ENCODE results near the gene CFAP74. TPM values are rescaled to one million over a fixed set of nuclear protein-coding genes. Genes with fewer than 3 reads are reported as not detected.

Gene CFAP74
- total RNA-seq, 1 donor from 2014 or later, result under 0.01 TPM

DNA sequence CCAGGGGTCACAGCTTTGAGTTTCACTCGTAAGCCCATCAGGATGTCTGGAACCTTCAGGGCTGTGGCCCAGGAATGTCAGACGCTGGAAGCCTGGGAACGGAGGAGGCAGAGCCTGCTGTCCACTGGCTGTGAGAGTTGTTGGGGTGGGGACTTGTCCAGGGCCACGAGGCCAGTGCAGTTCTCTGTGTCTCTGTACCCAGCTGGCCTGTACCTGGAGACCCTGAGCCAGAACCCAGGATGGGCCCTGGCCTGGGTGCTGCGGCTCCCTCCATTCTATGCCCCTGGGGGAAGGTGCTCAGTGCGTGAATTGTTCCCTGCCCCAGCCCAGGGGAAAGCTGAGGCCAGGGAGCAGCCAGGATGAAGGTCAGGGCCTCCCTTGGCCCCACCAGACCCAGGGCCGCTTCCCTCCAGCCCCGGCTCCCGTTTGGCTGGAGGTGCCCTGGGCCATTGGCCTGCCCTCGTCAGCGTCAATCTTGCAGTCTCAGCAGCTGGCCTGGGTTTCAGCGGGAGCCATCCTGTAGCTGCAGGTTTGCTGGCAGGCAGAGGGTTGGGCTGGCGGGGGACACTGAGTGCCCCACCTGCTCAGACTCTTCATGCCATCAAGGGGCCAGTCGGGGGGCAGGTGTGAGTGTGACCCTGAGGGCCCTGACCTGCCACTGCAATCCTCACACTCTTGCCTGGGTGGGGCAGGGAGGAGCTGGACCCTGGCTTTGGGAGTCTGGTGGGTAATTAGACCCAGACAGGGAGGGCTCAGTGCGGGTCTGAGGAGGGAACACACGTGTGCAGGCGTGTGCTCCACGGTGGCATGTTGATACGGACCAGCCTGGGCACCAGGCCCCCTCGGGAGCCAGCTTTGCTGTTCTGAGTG, 89.2 kb downstream of the CFAP74 start:
- peak overlapping the region; percentile 91 for H3K27ac ChIP-seq (ENCODE audit: low read depth, low read length)
- H3K36me3 ChIP-seq (ENCODE audit: control insufficient read depth in 3 of 3, insufficient read depth in 3 of 3, low read length in 3 of 3), result no peaks in the 10 kb centered on the region
- H3K9me3 ChIP-seq (ENCODE audit: control insufficient read depth in 3 of 3, low read length in 3 of 3), result no peaks in the 10 kb centered on the region
- peaks cover 0 to 5% (median 0%) of the 10 kb centered on the region in 3 donors for H3K27me3 ChIP-seq (ENCODE audit: control insufficient read depth in 3 of 3, insufficient read depth in 3 of 3, low read length in 3 of 3)
- peaks cover 52 to 63% (median 56%) of the 10 kb centered on the region in 3 donors for H3K4me1 ChIP-seq (ENCODE audit: control insufficient read depth in 3 of 3, insufficient read depth in 3 of 3, low read length in 3 of 3)
- peak overlapping the region; percentile 53 to 81 (median 72) for H3K9ac ChIP-seq (ENCODE audit: low read depth in 1 of 3, low read length in 3 of 3)
- H3K4me3 ChIP-seq (ENCODE audit: low read length in 3 of 3), result peak overlapping the region in 2 of 3 donors; percentile 29 to 65

DNA sequence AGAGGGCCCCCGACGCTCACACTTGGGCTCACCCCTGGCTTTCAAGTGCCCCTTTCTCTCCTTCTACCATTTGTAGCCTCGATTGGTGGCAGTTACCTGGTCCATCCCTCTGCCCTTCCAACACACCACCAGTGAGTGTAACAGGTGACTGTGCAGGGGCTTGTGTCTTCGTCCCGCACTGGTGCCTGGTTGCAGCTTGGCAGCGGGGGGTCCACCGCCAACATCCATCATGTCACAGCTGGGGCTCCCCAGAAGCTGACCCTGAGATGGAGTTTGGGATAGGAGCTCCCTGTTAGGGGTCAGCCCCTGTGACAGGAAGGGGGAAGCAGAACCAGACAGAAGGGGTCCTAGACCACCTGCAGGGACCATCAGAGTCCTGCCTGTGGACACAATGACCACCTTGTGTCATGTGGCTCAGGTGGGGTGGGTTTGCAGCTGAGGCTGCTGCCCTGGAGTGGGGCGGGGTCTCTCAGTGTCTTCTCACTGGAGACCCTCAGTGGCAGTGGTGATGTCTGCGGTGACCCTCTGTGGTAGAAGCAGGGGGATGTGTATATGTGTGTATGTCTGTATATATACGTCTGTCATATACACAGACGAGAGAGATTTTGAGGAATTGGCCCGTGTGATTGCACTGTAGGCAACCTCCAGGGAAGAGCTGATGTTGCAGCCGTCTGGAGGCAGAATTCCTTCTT, 92.1 kb downstream of the CFAP74 start:
- Histone ChIP-seq H3K4me1 (ENCODE audit: control insufficient read depth in 3 of 3, insufficient read depth in 3 of 3, low read length in 3 of 3) (peaks cover 38 to 60% (median 47%) of the 10 kb centered on the region in 3 donors), H3K27me3 (ENCODE audit: control insufficient read depth in 3 of 3, insufficient read depth in 3 of 3, low read length in 3 of 3) (peaks cover 0 to 5% (median 0%) of the 10 kb centered on the region in 3 donors)

GRCh38 chr1:1910651-1911331, 92.8 kb downstream of the CFAP74 start:
- Histone ChIP-seq H3K9me3 (ENCODE audit: control insufficient read depth in 3 of 3, low read length in 3 of 3) (no peaks in the 10 kb centered on the region), H3K4me3 (ENCODE audit: low read length in 3 of 3) (no peak overlapping the region), H3K4me1 (ENCODE audit: control insufficient read depth in 3 of 3, insufficient read depth in 3 of 3, low read length in 3 of 3) (peaks cover 34 to 56% (median 46%) of the 10 kb centered on the region in 3 donors), H3K27ac (ENCODE audit: low read depth, low read length) (peak overlapping the region; percentile 84), H3K27me3 (ENCODE audit: control insufficient read depth in 3 of 3, insufficient read depth in 3 of 3, low read length in 3 of 3) (peaks cover 0 to 5% (median 0%) of the 10 kb centered on the region in 3 donors), H3K9ac (ENCODE audit: low read depth in 1 of 3, low read length in 3 of 3) (no peak overlapping the region), H3K36me3 (ENCODE audit: control insufficient read depth in 3 of 3, insufficient read depth in 3 of 3, low read length in 3 of 3) (no peaks in the 10 kb centered on the region)

More for the DNA sequence above, 92.1 kb downstream of the CFAP74 start:
- Histone ChIP-seq H3K9me3 (ENCODE audit: control insufficient read depth in 3 of 3, low read length in 3 of 3) (no peaks in the 10 kb centered on the region), H3K4me3 (ENCODE audit: low read length in 3 of 3) (no peak overlapping the region), H3K9ac (ENCODE audit: low read depth in 1 of 3, low read length in 3 of 3) (no peak overlapping the region), H3K36me3 (ENCODE audit: control insufficient read depth in 3 of 3, insufficient read depth in 3 of 3, low read length in 3 of 3) (no peaks in the 10 kb centered on the region), H3K27ac (ENCODE audit: low read depth, low read length) (no peak overlapping the region)

DNA sequence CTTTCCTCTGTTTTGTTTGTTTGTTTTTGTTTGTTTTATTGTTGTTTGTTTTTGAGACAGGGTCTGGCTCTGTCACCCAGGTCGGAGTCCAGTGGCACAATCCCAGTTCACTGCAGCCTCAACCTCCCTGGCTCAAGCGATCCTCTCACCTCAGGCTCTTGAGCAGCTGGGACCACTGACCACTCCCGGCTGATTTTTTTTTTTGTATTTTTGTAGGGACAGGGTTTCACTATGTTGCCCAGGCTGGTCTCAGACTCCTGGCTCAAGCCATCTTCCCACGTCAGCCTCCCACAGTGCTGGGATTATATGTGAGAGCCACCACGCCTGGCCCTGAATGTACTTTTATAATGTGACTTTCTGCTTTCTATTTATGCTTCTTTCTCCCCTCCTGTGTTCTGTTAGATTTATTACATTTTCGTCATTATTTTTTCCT, 93.5 kb downstream of the CFAP74 start:
- peak overlapping the region in 2 of 3 donors; percentile 24 to 74 for H3K9ac ChIP-seq (ENCODE audit: low read depth in 1 of 3, low read length in 3 of 3)
- H3K4me3 ChIP-seq (ENCODE audit: low read length in 3 of 3), result peak overlapping the region in 2 of 3 donors; percentile 60 to 65
- peak overlapping the region; percentile 84 for H3K27ac ChIP-seq (ENCODE audit: low read depth, low read length)
- peaks cover 27 to 49% (median 38%) of the 10 kb centered on the region in 3 donors for H3K4me1 ChIP-seq (ENCODE audit: control insufficient read depth in 3 of 3, insufficient read depth in 3 of 3, low read length in 3 of 3)
- no peaks in the 10 kb centered on the region for H3K9me3 ChIP-seq (ENCODE audit: control insufficient read depth in 3 of 3, low read length in 3 of 3)
- H3K36me3 ChIP-seq (ENCODE audit: control insufficient read depth in 3 of 3, insufficient read depth in 3 of 3, low read length in 3 of 3), result no peaks in the 10 kb centered on the region
- H3K27me3 ChIP-seq (ENCODE audit: control insufficient read depth in 3 of 3, insufficient read depth in 3 of 3, low read length in 3 of 3), result peaks cover 0 to 5% (median 0%) of the 10 kb centered on the region in 3 donors

DNA sequence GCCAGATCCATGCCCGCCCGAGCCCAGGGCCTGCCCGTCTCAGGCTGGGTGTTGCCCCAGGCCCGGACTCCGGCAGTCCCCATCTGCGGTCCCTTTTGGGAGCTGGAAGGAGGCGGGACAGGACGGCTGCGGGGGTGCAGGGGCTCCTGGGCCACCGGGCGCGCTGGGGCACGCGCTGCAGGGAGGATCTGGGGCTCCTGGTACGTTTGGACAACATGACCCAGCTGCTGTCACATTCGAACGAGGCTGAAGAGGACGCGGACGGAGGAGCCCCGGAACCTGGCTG, 95.1 kb downstream of the CFAP74 start:
- H3K9me3 ChIP-seq (ENCODE audit: control insufficient read depth in 3 of 3, low read length in 3 of 3), result no peaks in the 10 kb centered on the region
- H3K36me3 ChIP-seq (ENCODE audit: control insufficient read depth in 3 of 3, insufficient read depth in 3 of 3, low read length in 3 of 3), result no peaks in the 10 kb centered on the region
- H3K27ac ChIP-seq (ENCODE audit: low read depth, low read length), result peak overlapping the region; percentile 85
- peak overlapping the region; percentile 69 to 85 (median 84) for H3K4me3 ChIP-seq (ENCODE audit: low read length in 3 of 3)
- no peaks in the 10 kb centered on the region for H3K27me3 ChIP-seq (ENCODE audit: control insufficient read depth in 3 of 3, insufficient read depth in 3 of 3, low read length in 3 of 3)
- peaks cover 13 to 34% (median 24%) of the 10 kb centered on the region in 3 donors for H3K4me1 ChIP-seq (ENCODE audit: control insufficient read depth in 3 of 3, insufficient read depth in 3 of 3, low read length in 3 of 3)
- peak overlapping the region; percentile 86 to 95 (median 94) for H3K9ac ChIP-seq (ENCODE audit: low read depth in 1 of 3, low read length in 3 of 3)

GRCh38 chr1:1907098-1907736, 96.4 kb downstream of the CFAP74 start:
- Histone ChIP-seq H3K4me3 (ENCODE audit: low read length in 3 of 3) (no peak overlapping the region), H3K9ac (ENCODE audit: low read depth in 1 of 3, low read length in 3 of 3) (peak overlapping the region in 1 of 3 donors; percentile 45), H3K27ac (ENCODE audit: low read depth, low read length) (no peak overlapping the region), H3K27me3 (ENCODE audit: control insufficient read depth in 3 of 3, insufficient read depth in 3 of 3, low read length in 3 of 3) (no peaks in the 10 kb centered on the region), H3K9me3 (ENCODE audit: control insufficient read depth in 3 of 3, low read length in 3 of 3) (no peaks in the 10 kb centered on the region), H3K4me1 (ENCODE audit: control insufficient read depth in 3 of 3, insufficient read depth in 3 of 3, low read length in 3 of 3) (peaks cover 13 to 34% (median 24%) of the 10 kb centered on the region in 3 donors), H3K36me3 (ENCODE audit: control insufficient read depth in 3 of 3, insufficient read depth in 3 of 3, low read length in 3 of 3) (no peaks in the 10 kb centered on the region)

- peak overlapping the region in 2 of 3 donors; percentile 6 to 45 for H3K9ac ChIP-seq (ENCODE audit: low read depth in 1 of 3, low read length in 3 of 3)
- H3K27me3 ChIP-seq (ENCODE audit: control insufficient read depth in 3 of 3, insufficient read depth in 3 of 3, low read length in 3 of 3), result no peaks in the 10 kb centered on the region
- H3K36me3 ChIP-seq (ENCODE audit: control insufficient read depth in 3 of 3, insufficient read depth in 3 of 3, low read length in 3 of 3), result no peaks in the 10 kb centered on the region
- H3K9me3 ChIP-seq (ENCODE audit: control insufficient read depth in 3 of 3, low read length in 3 of 3), result no peaks in the 10 kb centered on the region
- peaks cover 13 to 34% (median 24%) of the 10 kb centered on the region in 3 donors for H3K4me1 ChIP-seq (ENCODE audit: control insufficient read depth in 3 of 3, insufficient read depth in 3 of 3, low read length in 3 of 3)
- no peak overlapping the region for H3K27ac ChIP-seq (ENCODE audit: low read depth, low read length)
- H3K4me3 ChIP-seq (ENCODE audit: low read length in 3 of 3), result no peak overlapping the region
Measured at GRCh38 chr1:1906185-1907097, 97.1 kb downstream of the CFAP74 start.

DNA sequence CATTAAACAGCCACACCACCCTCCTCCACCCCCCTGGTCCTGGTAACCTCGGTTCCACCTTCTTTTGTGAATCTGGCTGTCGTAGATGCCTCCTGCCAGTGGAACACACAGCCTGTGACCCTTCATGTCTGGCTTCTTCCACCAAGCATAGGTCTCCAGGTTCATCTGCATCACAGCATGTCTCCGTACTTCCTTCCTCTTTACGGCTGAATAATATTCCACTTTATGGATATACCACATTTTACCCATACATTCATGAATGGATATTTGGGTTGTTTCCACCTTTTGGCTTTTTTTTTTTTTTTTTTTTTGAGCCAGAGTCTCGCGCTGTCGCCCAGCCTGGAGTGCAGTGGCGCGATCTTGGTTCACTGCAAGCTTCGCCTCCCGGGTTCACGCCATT, 100.4 kb downstream of the CFAP74 start:
- peaks cover 7 to 20% (median 18%) of the 10 kb centered on the region in 3 donors for H3K4me1 ChIP-seq (ENCODE audit: control insufficient read depth in 3 of 3, insufficient read depth in 3 of 3, low read length in 3 of 3)
- no peak overlapping the region for H3K9ac ChIP-seq (ENCODE audit: low read depth in 1 of 3, low read length in 3 of 3)
- H3K9me3 ChIP-seq (ENCODE audit: control insufficient read depth in 3 of 3, low read length in 3 of 3), result no peaks in the 10 kb centered on the region
- H3K4me3 ChIP-seq (ENCODE audit: low read length in 3 of 3), result no peak overlapping the region
- no peaks in the 10 kb centered on the region for H3K36me3 ChIP-seq (ENCODE audit: control insufficient read depth in 3 of 3, insufficient read depth in 3 of 3, low read length in 3 of 3)
- no peak overlapping the region for H3K27ac ChIP-seq (ENCODE audit: low read depth, low read length)
- H3K27me3 ChIP-seq (ENCODE audit: control insufficient read depth in 3 of 3, insufficient read depth in 3 of 3, low read length in 3 of 3), result peaks cover 0 to 2% (median 0%) of the 10 kb centered on the region in 3 donors
